Measurements from ENCODE around the gene CABYR. TPM values are rescaled to one million over a fixed set of nuclear protein-coding genes. Genes with fewer than 3 reads are reported as not detected.

Gene CABYR
- total and polyA plus RNA-seq, 2 donors (not counting 1 experiment from before 2014, with no cell fraction given): 1.7 to 4.4 TPM

GRCh38 chr18:24094561-24094960, 44.3 kb upstream of the CABYR start:
- H3K4me2 ChIP-seq (replicated peaks; ENCODE audit: low read depth, low read length, poor library complexity, severe bottlenecking): peak overlapping the region; percentile 37
- CTCF ChIA-PET: interaction anchor here (0.6 kb wide), 1 partner anchor 23 kb away, joined by 3 read pairs; no protein-coding TSS in a partner anchor
- TF ChIP-seq CTCF (IDR thresholded peaks at IDR 0.05): no peak
- TF ChIP-seq EZH2 (IDR thresholded peaks at IDR 0.05; ENCODE audit: borderline replicate concordance, insufficient read depth, low read depth, low read length, poor library complexity, severe bottlenecking): no peak
- no peaks in the 10 kb centered on the region for H3K27me3 Mint-ChIP-seq
- no peaks in the 10 kb centered on the region for H3K27me3 ChIP-seq (replicated peaks in 1 of 4; ENCODE audit: control extremely low read depth in 1 of 4, control insufficient read depth in 3 of 4, insufficient read depth in 4 of 4, low read length in 3 of 4)
- peak overlapping the region in 1 of 2 donors; percentile 59 for H3K27ac ChIP-seq (ENCODE audit: low read length in 2 of 2)
- H3K27ac Mint-ChIP-seq: no peak overlapping the region
- H3K4me3 Mint-ChIP-seq: peak overlapping the region; percentile 56
- no peak for DNase-seq
- no peak overlapping the region for H3K4me3 ChIP-seq (ENCODE audit: control extremely low read depth in 1 of 5, extremely low read depth in 1 of 5, insufficient read depth in 1 of 5, low read depth in 2 of 5, low read length in 4 of 5)
- H3K9ac ChIP-seq (ENCODE audit: low read length): no peak overlapping the region
- H3K4me1 Mint-ChIP-seq: peaks cover 24% of the 10 kb centered on the region
- peaks cover 8 to 27% of the 10 kb centered on the region in 2 experiments for H3K36me3 ChIP-seq (replicated peaks in 1 of 2; ENCODE audit: control extremely low read depth in 1 of 2, control insufficient read depth in 1 of 2, extremely low read depth in 1 of 2, insufficient read depth in 2 of 2, low read length in 1 of 2)
- intact Hi-C loops (cut with micrococcal nuclease): no loop called here
- H4K20me1 ChIP-seq (ENCODE audit: control insufficient read depth, insufficient read depth, low read length, poor library complexity, severe bottlenecking): no peaks in the 10 kb centered on the region
- no peak overlapping the region for H2AFZ ChIP-seq (ENCODE audit: insufficient read depth, low read depth, low read length, poor library complexity, severe bottlenecking)
- peaks cover 5% of the 10 kb centered on the region for H3K9me3 Mint-ChIP-seq (ENCODE audit: insufficient read depth)
- peaks cover 6 to 7% (median 7%) of the 10 kb centered on the region in 3 donors for H3K9me3 ChIP-seq (ENCODE audit: control extremely low read depth in 1 of 3, control insufficient read depth in 2 of 3, insufficient read depth in 1 of 3, low read length in 2 of 3)
- ATAC-seq (ENCODE audit: low read depth): no peak
- POLR2A ChIA-PET: no interaction called here
- peaks cover 9% of the 10 kb centered on the region for H3K79me2 ChIP-seq (ENCODE audit: control insufficient read depth, insufficient read depth, low read length)
- peaks cover 16% of the 10 kb centered on the region in 2 donors for H3K4me1 ChIP-seq (ENCODE audit: control insufficient read depth in 2 of 2, insufficient read depth in 2 of 2, low read length in 2 of 2)

DNA sequence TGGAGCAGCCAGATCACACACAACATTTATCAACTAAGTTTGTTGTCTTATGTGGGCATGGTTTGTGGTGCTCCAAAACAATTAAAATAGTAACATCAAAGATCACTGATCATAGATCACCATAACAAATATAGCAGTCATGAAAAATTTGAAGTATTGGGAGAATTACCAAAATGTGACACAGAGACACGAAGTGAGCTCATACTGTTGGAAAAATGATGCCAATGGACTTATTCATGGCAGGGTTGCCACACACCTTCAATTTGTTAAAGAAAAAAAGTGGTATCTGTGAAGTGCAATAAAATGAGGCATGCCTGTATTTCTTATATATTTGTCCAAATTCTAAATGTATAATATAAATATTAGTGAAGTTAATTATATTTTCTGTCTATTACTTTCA, 42.9 kb upstream of the CABYR start:
- peaks cover 24% of the 10 kb centered on the region for H3K4me1 Mint-ChIP-seq
- POLR2A ChIA-PET: no interaction called here
- H3K27ac Mint-ChIP-seq: no peak overlapping the region
- Histone ChIP-seq H3K9me3 (ENCODE audit: control extremely low read depth in 1 of 3, control insufficient read depth in 2 of 3, insufficient read depth in 1 of 3, low read length in 2 of 3) (peaks cover 5 to 7% (median 6%) of the 10 kb centered on the region in 3 donors), H3K27me3 (replicated peaks in 1 of 4; ENCODE audit: control extremely low read depth in 1 of 4, control insufficient read depth in 3 of 4, insufficient read depth in 4 of 4, low read length in 3 of 4) (no peaks in the 10 kb centered on the region), H3K36me3 (replicated peaks in 1 of 2; ENCODE audit: control extremely low read depth in 1 of 2, control insufficient read depth in 1 of 2, extremely low read depth in 1 of 2, insufficient read depth in 2 of 2, low read length in 1 of 2) (peaks cover 10 to 30% of the 10 kb centered on the region in 2 experiments), H3K4me3 (ENCODE audit: control extremely low read depth in 1 of 5, extremely low read depth in 1 of 5, insufficient read depth in 1 of 5, low read depth in 2 of 5, low read length in 4 of 5) (no peak overlapping the region), H2AFZ (ENCODE audit: insufficient read depth, low read depth, low read length, poor library complexity, severe bottlenecking) (no peak overlapping the region), H3K4me2 (replicated peaks; ENCODE audit: low read depth, low read length, poor library complexity, severe bottlenecking) (no peak overlapping the region), H3K27ac (ENCODE audit: low read length in 2 of 2) (no peak overlapping the region), H4K20me1 (ENCODE audit: control insufficient read depth, insufficient read depth, low read length, poor library complexity, severe bottlenecking) (no peaks in the 10 kb centered on the region), H3K79me2 (ENCODE audit: control insufficient read depth, insufficient read depth, low read length) (peaks cover 9% of the 10 kb centered on the region), H3K9ac (ENCODE audit: low read length) (no peak overlapping the region), H3K4me1 (ENCODE audit: control insufficient read depth in 2 of 2, insufficient read depth in 2 of 2, low read length in 2 of 2) (peaks cover 16% of the 10 kb centered on the region in 2 donors)
- TF ChIP-seq EZH2 (IDR thresholded peaks at IDR 0.05; ENCODE audit: borderline replicate concordance, insufficient read depth, low read depth, low read length, poor library complexity, severe bottlenecking) (no peak), CTCF (IDR thresholded peaks at IDR 0.05) (no peak)
- no peaks in the 10 kb centered on the region for H3K27me3 Mint-ChIP-seq
- DNase-seq (no peak), ATAC-seq (ENCODE audit: low read depth) (no peak)
- intact Hi-C loops (cut with micrococcal nuclease): no loop called here
- peaks cover 5% of the 10 kb centered on the region for H3K9me3 Mint-ChIP-seq (ENCODE audit: insufficient read depth)
- H3K4me3 Mint-ChIP-seq: no peak overlapping the region
- CTCF ChIA-PET: no interaction called here
- WGBS (ENCODE audit: insufficient coverage): no CpG with 5 or more reads among the region's 1 CpG
